ENCODE results near the gene PPFIA3.

The PPFIA3 gene

GRCh38 chr19:49135686-49136085, 16.3 kb downstream of the PPFIA3 start:
- no peak for TF ChIP-seq CREB1 (IDR thresholded peaks at IDR 0.05; ENCODE audit: low read depth)
- no peak for TF ChIP-seq YY1 (IDR thresholded peaks at IDR 0.05; ENCODE audit: low read depth)
- TF ChIP-seq EGR1 (IDR thresholded peaks at IDR 0.05): no peak
- no peak for TF ChIP-seq TAF1 (IDR thresholded peaks at IDR 0.05; ENCODE audit: low read depth)
- TF ChIP-seq EP300 (IDR thresholded peaks at IDR 0.05; ENCODE audit: borderline replicate concordance): no peak
- no peak for TF ChIP-seq FOXM1 (IDR thresholded peaks at IDR 0.05; ENCODE audit: borderline replicate concordance, low read depth)
- TF ChIP-seq REST (IDR thresholded peaks at IDR 0.05; ENCODE audit: low read depth): no peak
- no peak for TF ChIP-seq NFIC (IDR thresholded peaks at IDR 0.05)
- no peak for TF ChIP-seq TEAD4 (IDR thresholded peaks at IDR 0.05)
- TF ChIP-seq CEBPB (IDR thresholded peaks at IDR 0.05): no peak
- no peak for TF ChIP-seq TCF12 (IDR thresholded peaks at IDR 0.05; ENCODE audit: low read depth)
- no peak for TF ChIP-seq RAD21 (IDR thresholded peaks at IDR 0.05; ENCODE audit: low read depth)

- TF ChIP-seq CEBPB (IDR thresholded peaks at IDR 0.05) (no peak), TCF12 (IDR thresholded peaks at IDR 0.05; ENCODE audit: low read depth) (no peak), RAD21 (IDR thresholded peaks at IDR 0.05; ENCODE audit: low read depth) (no peak), TEAD4 (IDR thresholded peaks at IDR 0.05) (no peak), REST (IDR thresholded peaks at IDR 0.05; ENCODE audit: low read depth) (no peak), ZBTB7A (IDR thresholded peaks at IDR 0.05; ENCODE audit: low read depth) (no peak), TAF1 (IDR thresholded peaks at IDR 0.05; ENCODE audit: low read depth) (no peak), EGR1 (IDR thresholded peaks at IDR 0.05) (no peak), MAX (IDR thresholded peaks at IDR 0.05) (no peak), USF1 (IDR thresholded peaks at IDR 0.05) (no peak), EP300 (IDR thresholded peaks at IDR 0.05; ENCODE audit: borderline replicate concordance) (no peak), NFIC (IDR thresholded peaks at IDR 0.05) (no peak), YY1 (IDR thresholded peaks at IDR 0.05; ENCODE audit: low read depth) (no peak)
These were observed 17.4 kb downstream of the PPFIA3 start for GRCh38 chr19:49136771-49137171.

- no peak for TF ChIP-seq USF1 (IDR thresholded peaks at IDR 0.05)
- no peak for TF ChIP-seq MAX (IDR thresholded peaks at IDR 0.05)
- TF ChIP-seq EP300 (IDR thresholded peaks at IDR 0.05; ENCODE audit: borderline replicate concordance): no peak
- TF ChIP-seq TAF1 (IDR thresholded peaks at IDR 0.05; ENCODE audit: low read depth): no peak
- TF ChIP-seq REST (IDR thresholded peaks at IDR 0.05; ENCODE audit: low read depth): no peak
- TF ChIP-seq FOXM1 (IDR thresholded peaks at IDR 0.05; ENCODE audit: borderline replicate concordance, low read depth): no peak
- TF ChIP-seq EGR1 (IDR thresholded peaks at IDR 0.05): no peak
- no peak for TF ChIP-seq RAD21 (IDR thresholded peaks at IDR 0.05; ENCODE audit: low read depth)
- no peak for TF ChIP-seq CREB1 (IDR thresholded peaks at IDR 0.05; ENCODE audit: low read depth)
- no peak for TF ChIP-seq ZBTB7A (IDR thresholded peaks at IDR 0.05; ENCODE audit: low read depth)
- no peak for TF ChIP-seq TEAD4 (IDR thresholded peaks at IDR 0.05)
- TF ChIP-seq NFIC (IDR thresholded peaks at IDR 0.05): no peak
- no peak for TF ChIP-seq CEBPB (IDR thresholded peaks at IDR 0.05)
- no peak for TF ChIP-seq TCF12 (IDR thresholded peaks at IDR 0.05; ENCODE audit: low read depth)
- TF ChIP-seq YY1 (IDR thresholded peaks at IDR 0.05; ENCODE audit: low read depth): no peak
These were observed 21.6 kb downstream of the PPFIA3 start for GRCh38 chr19:49140951-49141350.

GRCh38 chr19:49141352-49141751, 22.0 kb downstream of the PPFIA3 start:
- TF ChIP-seq EP300 (IDR thresholded peaks at IDR 0.05; ENCODE audit: borderline replicate concordance): no peak

GRCh38 chr19:49142866-49143335, 23.6 kb downstream of the PPFIA3 start:
- TF ChIP-seq FOXM1 (IDR thresholded peaks at IDR 0.05; ENCODE audit: borderline replicate concordance, low read depth) (no peak), EP300 (IDR thresholded peaks at IDR 0.05; ENCODE audit: borderline replicate concordance) (no peak), EGR1 (IDR thresholded peaks at IDR 0.05) (no peak), NFIC (IDR thresholded peaks at IDR 0.05) (no peak), REST (IDR thresholded peaks at IDR 0.05; ENCODE audit: low read depth) (no peak), USF1 (IDR thresholded peaks at IDR 0.05) (no peak), TAF1 (IDR thresholded peaks at IDR 0.05; ENCODE audit: low read depth) (0 out of 2 replicates have a peak, but pooled peaks have one; percentile 37), CEBPB (IDR thresholded peaks at IDR 0.05) (no peak), RAD21 (IDR thresholded peaks at IDR 0.05; ENCODE audit: low read depth) (no peak), CREB1 (IDR thresholded peaks at IDR 0.05; ENCODE audit: low read depth) (no peak), TEAD4 (IDR thresholded peaks at IDR 0.05) (no peak), MAX (IDR thresholded peaks at IDR 0.05) (peak; percentile 68), TCF12 (IDR thresholded peaks at IDR 0.05; ENCODE audit: low read depth) (no peak), YY1 (IDR thresholded peaks at IDR 0.05; ENCODE audit: low read depth) (no peak), ZBTB7A (IDR thresholded peaks at IDR 0.05; ENCODE audit: low read depth) (0 out of 2 replicates have a peak, but pooled peaks have one; percentile 48)
